AG04450 (cell line): ENCODE results near the gene MR1. TPM values are rescaled to one million over a fixed set of nuclear protein-coding genes. Genes with fewer than 3 reads are reported as not detected.
"Not testable (repeated sequence)": the region's sequence is repeated elsewhere in the genome, so short reads cannot be mapped to it uniquely, and the experiment has no call there.

Source experiments
- CTCF ChIA-PET: fragments of 300-600, 350-600 bp; formaldehyde crosslinking; extraction: SDS; loops from one replicate; lab custom pipeline; 2022; ENCODE audit warnings: antibody characterized with exemption, inconsistent platforms; lab: Charles Lee
- POLR2A ChIA-PET: fragments of 350-600 bp; formaldehyde crosslinking; extraction: SDS; loops from one replicate; lab custom pipeline; 2021; ENCODE audit warnings: antibody characterized with exemption, inconsistent platforms; lab: Yijun Ruan, JAX
- DNase-seq: peaks from one replicate; pipeline ENCODE4 v3.0.0-alpha.2; 2011; ENCODE audit warnings: low read depth, low spot score
- H3K27ac ChIP-seq: one replicate; pipeline ENCODE4 v1.5.1; 2012; ENCODE audit warnings: low read depth, low read length, control low read depth
- H3K27me3 ChIP-seq: one replicate; pipeline ENCODE4 v1.6.0; 2012; ENCODE audit warnings: low read length; ENCODE audit not compliant: control insufficient read depth, insufficient read depth
- H3K4me3 ChIP-seq: 2 replicates; pipeline ENCODE4 v1.5.1; 2011; ENCODE audit warnings: mild to moderate bottlenecking, low read depth, low read length, control low read depth
- H3K9me3 ChIP-seq: 2 replicates; pipeline ENCODE4 v1.5.1; 2012; ENCODE audit warnings: low read length; ENCODE audit not compliant: control insufficient read depth, insufficient read depth
- CTCF ChIP-seq: IDR thresholded peaks from 2 replicates; pipeline ENCODE4 v1.5.1; 2011; ENCODE audit warnings: low read depth, low read length, control low read depth, inconsistent platforms
- polyA plus RNA-seq: library from polyadenylated mRNA; depleted of rRNA; stranded (reverse); fragments of >200 nt; gene quantifications from 2 replicates; pipeline ENCODE4 v1.2.3, GENCODE V29; 2011

MR1 gene
- polyA plus RNA-seq, 1 experiment: 17.2 TPM

DNA sequence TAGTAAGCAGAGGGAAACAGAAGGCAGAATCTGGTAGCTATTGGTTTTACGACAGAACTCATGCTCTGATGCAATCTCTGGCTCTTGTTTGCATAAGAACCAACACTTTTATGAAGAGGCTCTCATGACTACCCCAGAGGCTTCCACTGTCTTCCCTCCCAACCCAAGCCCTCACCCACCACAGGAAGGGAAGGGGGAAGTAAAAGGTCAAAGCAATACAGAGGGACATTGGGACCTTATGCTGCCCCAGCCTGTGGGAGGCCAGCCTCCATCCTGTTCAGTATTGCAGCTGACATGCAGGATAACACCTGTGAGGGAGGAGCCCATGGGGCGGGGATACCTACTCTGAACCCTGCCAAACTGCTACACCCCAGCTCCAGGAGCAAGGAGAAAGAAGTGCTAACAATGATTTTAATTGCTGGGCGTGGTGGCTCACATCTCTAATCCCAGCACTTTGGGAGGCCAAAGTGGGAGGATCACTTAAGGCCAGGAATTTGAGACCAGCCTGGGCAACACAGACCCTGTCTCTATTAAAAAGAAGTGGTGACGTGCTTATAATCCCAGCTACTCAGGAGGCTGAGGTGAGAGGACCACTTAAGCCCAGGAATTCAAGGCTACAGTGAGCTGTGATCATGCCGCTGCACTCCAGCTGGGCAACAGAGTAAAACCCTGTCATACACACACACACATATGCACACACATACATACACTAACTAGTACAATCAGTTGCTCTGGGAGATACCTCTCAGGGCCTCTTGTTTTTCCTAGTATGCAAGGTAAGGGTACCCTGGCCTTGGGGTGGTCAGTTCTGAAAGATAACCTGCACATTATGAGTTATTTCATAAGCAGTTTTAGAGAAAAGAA is 9.5 kb downstream of the MR1 start:
- POLR2A ChIA-PET: interaction anchor here (1.1 to 1.6 kb wide), 2 partner anchors 21 to 24 kb away, joined by 3 to 4 read pairs; no protein-coding TSS in a partner anchor
- TF ChIP-seq CTCF: no peak
- no peak for DNase-seq

DNA sequence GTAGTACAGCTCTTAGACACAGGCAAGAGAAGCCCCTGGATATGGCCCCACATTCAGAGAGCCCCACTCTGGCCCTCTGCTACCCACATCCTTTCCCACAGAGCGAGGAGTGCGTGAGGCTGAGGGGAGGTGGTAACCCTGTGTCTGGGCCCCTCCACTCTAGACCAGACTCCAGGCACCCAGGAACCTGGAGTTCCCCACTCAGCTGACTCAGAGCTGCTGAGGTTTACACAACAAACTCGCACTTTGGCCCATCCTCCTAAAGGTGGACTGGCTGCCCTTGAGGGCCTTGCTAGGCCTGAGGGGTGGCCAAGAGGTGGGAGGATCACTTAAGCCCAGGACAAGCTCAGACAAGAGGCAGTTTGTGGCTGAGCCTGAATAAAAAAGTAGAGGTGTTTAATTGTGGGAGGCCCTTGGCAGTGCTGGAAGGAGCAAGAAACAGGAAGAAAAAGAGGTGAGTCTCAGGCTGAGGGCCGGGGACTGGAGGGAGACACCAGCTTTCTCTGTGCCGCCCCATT is 10.7 kb downstream of the MR1 start:
- no peak for DNase-seq
- POLR2A ChIA-PET: interaction anchor here (1.1 to 1.6 kb wide), 3 partner anchors 13 to 23 kb away, joined by 3 to 4 read pairs (median 3); no protein-coding TSS in a partner anchor
- H3K9me3 ChIP-seq: no peaks in the 10 kb centered on the region; the same call in 1 of the 2 replicates
- no peak overlapping the region for H3K4me3 ChIP-seq
- H3K27me3 ChIP-seq: no peaks in the 10 kb centered on the region
- no peak for TF ChIP-seq CTCF
- H3K27ac ChIP-seq: no peak overlapping the region
- CTCF ChIA-PET: interaction anchor here (1.1 kb wide), 1 partner anchor 97 kb away, joined by 5 read pairs; no protein-coding TSS in a partner anchor

More for the DNA sequence above, 9.5 kb downstream of the MR1 start:
- Histone ChIP-seq H3K27me3 (no peaks in the 10 kb centered on the region), H3K9me3 (no peaks in the 10 kb centered on the region; the same call in 1 of the 2 replicates), H3K4me3 (no peak overlapping the region), H3K27ac (no peak overlapping the region)
- CTCF ChIA-PET: interaction anchor here (0.6 to 1.1 kb wide), 5 partner anchors 66 to 162 kb away, joined by 3 to 5 read pairs (median 3); no protein-coding TSS in a partner anchor

- H3K27me3 ChIP-seq, H3K27ac ChIP-seq, H3K4me3 ChIP-seq, DNase-seq, CTCF ChIA-PET, H3K9me3 ChIP-seq: not testable (repeated sequence)
- POLR2A ChIA-PET: interaction anchor here (0.6 to 1.5 kb wide), 2 partner anchors 11 to 119 kb away, joined by 3 to 5 read pairs; no protein-coding TSS in a partner anchor
Measured at GRCh38 chr1:181045946-181046345, 12.2 kb downstream of the MR1 start.

- no peak for TF ChIP-seq CTCF
- ChIA-PET POLR2A (no interaction called here), CTCF (interaction anchor here (1.1 to 1.2 kb wide), 2 partner anchors 11 to 12 kb away, joined by 3 read pairs; no protein-coding TSS in a partner anchor)
Measured at GRCh38 chr1:181049378-181049777, 15.6 kb downstream of the MR1 start.

DNA sequence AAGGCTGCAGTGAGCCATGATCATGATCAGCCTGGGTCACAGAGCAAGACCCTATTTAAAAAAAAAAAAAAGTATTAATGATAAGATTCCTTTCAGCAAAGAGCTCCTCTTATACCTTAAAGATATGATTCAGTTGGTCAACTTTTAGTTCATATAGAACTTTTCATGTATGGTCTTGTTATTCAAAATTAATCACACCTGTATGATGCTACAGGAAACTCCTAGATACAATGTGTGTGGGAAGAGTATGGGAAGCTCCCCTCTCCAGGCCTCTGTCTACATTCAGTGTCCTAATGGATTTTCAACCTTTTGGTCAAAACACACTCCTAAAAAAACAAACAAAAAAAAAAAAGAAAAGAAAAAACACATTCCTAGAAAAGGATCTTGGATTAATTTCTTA is 17.1 kb downstream of the MR1 start:
- no peak overlapping the region for H3K27ac ChIP-seq
- H3K9me3 ChIP-seq: no peaks in the 10 kb centered on the region; the same call in 1 of the 2 replicates
- CTCF ChIA-PET: interaction anchor here (0.6 to 1.0 kb wide), 2 partner anchors 13 to 1241 kb away, joined by 3 to 4 read pairs; no protein-coding TSS in a partner anchor
- H3K4me3 ChIP-seq: no peak overlapping the region
- no peak for DNase-seq
- TF ChIP-seq CTCF: no peak
- no peaks in the 10 kb centered on the region for H3K27me3 ChIP-seq
- POLR2A ChIA-PET: no interaction called here

More at GRCh38 chr1:181049378-181049777, 15.6 kb downstream of the MR1 start:
- no peak for DNase-seq
- Histone ChIP-seq H3K4me3 (no peak overlapping the region), H3K9me3 (no peaks in the 10 kb centered on the region; the same call in 1 of the 2 replicates), H3K27me3 (no peaks in the 10 kb centered on the region), H3K27ac (no peak overlapping the region)
